Femur (tissue), 1 donor: Measurements from ENCODE around the gene PELO.
A peak's percentile ranks its signal among the peaks of the same experiment; 100 is the strongest.
"Not testable (repeated sequence)": the region's sequence is repeated elsewhere in the genome, so short reads cannot be mapped to it uniquely, and the experiment has no call there.

ENCODE experiments used
- DNase-seq: peaks from one replicate; pipeline ENCODE4 v3.0.0-alpha.2; 2017

Gene PELO

DNA sequence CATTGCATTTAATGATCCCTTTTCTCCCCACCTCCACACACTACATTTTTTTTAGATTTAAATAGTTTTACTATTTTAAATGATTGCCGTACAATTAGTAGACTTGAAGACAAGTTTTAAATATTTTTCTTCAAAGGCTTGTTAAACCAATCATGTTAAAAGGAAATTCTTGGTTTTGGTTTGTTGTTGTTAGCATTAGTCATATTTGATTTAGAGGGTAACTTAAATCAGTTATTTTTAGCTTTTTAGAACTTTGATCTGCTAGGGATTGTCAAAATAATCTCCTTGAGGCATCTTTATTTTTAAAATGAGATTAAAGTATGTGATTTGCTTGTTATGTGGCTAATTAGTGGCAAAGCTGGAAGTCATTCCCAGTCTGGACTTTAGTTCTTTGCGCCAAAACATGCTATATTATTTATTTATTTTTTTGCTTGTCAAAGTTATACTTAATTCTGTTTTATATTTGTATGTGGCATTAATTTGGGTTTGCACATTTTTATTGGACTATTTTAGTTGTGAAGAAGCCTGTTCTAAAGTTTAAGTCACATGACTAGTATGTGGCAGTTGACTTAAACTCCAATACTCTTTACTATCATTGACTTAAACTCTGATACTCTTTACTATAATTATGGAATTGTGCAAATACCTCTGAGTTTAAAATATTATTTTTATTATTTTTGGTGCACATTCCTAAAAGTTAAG is 14.7 kb downstream of the PELO start:
- no peak for DNase-seq

GRCh38 chr5:52802974-52803336 is 15.2 kb downstream of the PELO start:
- no peak for DNase-seq

DNA sequence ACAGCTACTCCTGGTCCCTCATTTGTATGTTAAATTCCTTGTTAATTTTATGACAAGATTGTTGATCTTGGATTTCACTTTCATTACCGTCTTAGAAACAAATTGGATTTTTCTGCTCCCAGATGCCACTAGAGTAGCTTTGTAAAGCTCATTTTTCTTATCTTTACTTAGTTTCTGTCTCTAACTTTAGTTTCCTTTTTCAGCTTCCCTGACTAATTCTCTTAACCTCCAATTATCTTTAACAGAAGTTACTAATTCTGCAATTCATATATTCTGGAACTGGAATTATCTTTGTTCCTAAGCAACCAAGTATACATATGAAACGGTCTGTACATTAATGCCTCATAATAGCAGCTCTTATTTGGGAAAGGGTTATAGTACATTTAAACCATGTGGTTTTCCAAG is 16.7 kb downstream of the PELO start:
- DNase-seq, result no peak

DNA sequence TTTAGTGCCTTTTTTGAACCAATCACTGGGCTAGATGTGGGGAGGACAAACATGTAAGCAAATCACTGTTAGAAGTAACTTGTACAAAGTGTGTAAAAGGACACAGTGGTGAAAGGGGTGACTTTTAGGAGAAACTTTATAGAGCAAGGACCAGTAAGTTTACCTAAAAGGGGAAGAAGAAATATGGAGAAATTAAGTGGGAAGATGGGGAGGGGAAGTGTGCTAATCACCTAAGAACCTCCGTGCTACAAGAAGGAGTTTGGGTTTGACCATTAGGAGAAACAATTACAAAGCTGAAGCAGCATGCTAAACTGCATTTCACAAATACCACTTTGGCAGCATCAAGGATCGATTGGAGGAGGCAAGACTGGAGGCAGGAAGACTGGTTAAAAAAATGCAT is 17.3 kb downstream of the PELO start:
- DNase-seq, result no peak

- DNase-seq, result no peak
These were observed 17.9 kb downstream of the PELO start for GRCh38 chr5:52805615-52806014.

GRCh38 chr5:52807037-52807436 is 19.3 kb downstream of the PELO start:
- no peak for DNase-seq

- no peak for DNase-seq
These were observed 20.0 kb downstream of the PELO start for GRCh38 chr5:52807723-52808122.

- no peak for DNase-seq
These were observed 20.7 kb downstream of the PELO start for GRCh38 chr5:52808316-52808901.

GRCh38 chr5:52809884-52810283 is 22.2 kb downstream of the PELO start:
- DNase-seq, result no peak

DNA sequence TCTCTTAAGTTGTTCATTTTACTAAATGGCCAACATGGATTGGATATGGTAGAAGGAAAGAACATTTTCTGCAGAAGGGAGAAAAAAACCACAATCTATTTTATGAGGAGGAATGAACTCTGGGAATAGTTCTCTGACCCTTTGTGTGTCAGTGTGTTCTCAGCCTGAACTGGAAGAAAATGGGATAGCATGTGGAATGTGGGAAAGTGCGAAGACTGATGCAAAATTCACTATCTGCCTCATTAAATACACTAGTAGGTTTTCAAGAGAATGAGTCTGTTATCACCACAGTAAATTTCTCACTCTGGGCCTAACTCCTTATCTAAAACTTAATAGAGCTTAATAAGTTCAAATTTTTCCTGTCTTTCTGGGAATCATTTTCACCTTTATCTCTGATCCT is 22.7 kb downstream of the PELO start:
- DNase-seq, result no peak

DNA sequence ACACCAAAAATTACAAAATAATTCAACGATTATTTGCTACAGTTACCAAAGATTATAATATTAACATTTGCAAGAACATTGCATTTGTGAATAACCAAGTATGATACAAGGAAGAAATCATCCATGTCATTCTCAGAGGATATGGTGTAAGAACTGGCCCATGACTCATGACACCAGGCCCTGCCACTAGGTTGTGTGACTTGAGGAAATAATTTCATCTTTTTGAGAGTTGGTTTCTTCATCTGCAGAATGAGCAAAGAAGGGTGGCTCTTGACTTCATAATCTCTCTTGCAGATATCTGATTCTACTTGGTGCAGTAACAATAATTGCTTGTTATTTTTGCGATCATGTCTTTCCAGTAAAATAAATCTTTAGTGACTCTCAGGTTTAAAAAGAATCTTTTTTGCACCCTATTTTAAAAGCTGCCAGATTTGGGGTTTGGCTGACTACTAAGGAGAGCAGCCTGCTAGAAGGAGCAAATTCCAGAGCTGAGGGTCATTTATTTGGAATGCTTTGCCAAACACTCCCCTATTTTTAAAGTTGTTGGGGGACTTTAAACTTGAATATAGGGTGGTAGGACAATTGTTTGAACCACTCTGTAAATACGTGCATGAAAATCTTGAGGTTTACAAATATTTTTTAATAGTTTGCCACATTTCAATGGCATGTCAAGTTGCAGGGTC is 23.5 kb downstream of the PELO start:
- no peak for DNase-seq

DNA sequence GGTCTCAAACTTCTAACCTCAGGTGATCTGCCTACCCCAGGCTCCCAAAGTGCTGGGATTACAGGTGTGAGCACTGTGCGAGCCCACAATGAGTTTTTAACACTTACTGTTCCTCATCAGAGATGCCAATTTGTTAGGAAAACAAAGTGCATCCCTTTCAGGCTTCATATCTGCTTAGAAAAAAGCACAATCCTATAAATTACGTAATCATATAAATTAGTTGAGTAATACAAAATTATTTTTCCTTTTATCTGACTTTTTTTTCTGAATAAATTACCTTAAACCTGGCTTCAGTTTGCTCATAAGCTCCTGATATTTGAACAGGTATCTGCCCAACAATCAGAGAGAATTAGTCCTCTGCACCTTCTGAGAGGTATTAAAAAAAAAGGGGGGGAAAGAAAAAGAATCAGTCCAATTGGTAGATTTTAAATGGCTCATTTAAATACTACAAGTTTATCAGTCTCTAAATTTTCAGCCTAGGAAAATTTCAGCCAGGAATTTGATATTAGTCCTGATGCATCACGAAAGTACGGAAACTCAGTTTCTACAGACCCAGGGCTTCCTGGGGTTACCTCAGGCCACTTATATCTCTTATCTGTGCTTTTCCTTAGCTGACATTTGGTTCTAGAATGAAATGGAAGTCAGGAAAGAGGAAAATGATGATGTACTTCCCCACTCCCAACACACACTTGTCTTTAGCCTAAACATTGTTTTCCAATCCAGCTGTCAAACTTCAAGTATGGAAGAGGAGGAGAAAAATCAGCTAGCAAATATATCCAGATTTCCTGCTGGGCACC is 26.8 kb downstream of the PELO start:
- no peak for DNase-seq

DNA sequence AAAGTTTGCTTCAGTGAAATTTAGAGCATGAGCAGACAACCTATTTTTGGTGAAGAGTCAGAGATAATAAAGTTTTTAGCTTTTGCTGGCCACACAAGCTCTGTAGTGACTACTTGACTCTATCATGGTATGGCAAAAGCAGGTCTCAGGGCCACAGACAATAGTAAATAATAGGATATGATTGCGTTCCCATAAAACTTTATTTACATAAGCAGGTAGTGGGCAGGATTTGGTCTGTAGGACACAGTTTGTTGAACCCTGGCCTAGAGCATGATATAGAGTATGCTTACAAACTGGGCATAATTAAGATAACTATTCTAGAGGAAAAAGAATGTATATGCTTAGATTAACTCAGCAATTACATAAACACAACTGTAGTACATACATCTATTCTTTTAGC is 30.1 kb downstream of the PELO start:
- DNase-seq, result no peak

- no peak for DNase-seq
These were observed 30.6 kb downstream of the PELO start for GRCh38 chr5:52818360-52818759.

DNA sequence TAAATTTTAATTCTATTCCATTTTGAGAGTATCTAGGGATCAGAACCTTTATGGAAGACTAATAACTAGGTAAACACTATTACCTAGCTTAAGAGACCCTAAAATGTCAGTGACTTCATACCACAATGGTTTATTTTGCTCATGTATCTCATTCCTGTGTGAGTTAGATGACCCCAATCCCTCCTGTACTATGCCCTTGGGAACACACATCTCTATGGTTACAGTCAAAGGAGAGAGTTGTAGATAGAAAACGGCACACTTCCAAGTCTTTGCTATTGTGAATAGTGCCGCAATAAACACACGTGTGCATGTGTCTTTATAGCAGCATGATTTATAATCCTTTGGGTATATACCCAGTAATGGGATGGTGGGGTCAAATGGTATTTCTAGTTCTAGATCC is 31.1 kb downstream of the PELO start:
- not testable (repeated sequence) for DNase-seq

DNA sequence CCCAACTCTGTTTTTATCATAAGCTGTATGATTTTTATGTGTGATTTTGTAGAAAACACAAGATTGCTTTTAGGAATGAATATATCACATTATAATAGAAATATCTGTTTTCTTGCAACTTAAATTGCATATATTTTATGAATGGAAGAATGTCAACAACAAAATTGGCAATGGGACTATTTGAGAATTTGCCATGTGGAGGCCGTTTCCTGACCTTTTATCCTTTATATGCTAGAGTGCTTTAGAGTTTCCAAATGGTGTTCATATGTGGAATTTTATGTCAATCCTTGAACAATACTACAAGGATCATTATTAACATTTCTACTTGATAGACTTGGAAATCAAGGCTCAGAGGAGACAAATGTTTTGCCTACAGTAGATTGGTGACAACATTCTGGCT is 34.2 kb downstream of the PELO start:
- DNase-seq, result no peak

- peak; percentile 80 for DNase-seq
These were observed 34.7 kb downstream of the PELO start for GRCh38 chr5:52822437-52822836.

DNA sequence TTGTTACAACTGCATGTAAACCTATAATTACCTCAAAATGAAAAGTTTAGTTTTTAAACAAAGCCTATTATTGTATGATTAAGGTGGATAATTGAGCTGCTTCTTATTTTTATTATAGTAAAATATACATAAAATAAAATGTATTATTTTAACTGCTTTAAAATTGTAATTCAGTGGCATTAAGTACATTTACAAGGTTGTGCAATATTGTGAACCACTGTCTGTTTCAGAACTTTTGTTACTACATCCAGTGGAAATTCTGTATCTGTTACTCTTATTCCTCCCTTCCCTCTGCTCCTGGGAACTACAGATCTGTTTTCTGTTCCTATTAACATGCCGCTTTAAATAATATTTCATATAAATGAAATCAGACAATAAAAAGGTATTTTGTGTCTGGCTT is 37.1 kb downstream of the PELO start:
- no peak for DNase-seq

- DNase-seq, result no peak
These were observed 38.1 kb downstream of the PELO start for GRCh38 chr5:52825826-52826225.

DNA sequence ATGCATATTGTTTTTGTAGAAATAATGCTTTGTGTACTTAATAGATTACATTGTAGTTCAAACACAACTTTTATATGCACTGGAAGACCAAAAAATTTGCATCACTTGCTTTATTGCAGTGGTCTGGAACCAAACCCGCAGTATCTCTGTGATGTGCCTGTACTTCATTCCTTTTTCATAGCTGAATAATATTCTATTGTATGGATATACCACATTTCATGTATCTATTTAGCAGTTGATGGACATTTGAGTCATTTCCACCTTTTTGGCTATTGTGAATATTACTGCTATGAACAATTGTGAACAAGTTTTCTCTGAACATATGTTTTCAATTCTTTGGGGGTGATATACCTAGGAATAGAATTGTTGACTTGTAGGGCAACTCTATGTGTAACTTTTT is 40.1 kb downstream of the PELO start:
- DNase-seq, result no peak

DNA sequence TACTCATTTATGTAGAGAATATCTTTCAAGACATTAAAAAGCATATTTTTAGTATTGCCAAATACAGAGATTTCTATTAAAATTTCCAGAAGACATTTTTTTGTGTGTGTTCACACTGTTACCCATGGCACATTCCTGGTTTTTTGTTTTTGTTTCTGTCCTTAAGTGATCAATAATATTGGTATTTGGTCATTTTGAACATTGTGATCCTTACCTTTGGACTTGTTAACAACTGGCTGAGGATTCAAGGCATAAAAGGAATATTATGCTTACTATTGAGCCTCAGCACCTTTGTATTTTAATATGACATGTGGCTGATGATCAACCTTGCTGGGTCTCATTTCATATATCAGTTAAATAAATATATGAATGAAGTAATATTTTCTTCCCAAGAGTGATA is 41.9 kb downstream of the PELO start:
- DNase-seq, result no peak

GRCh38 chr5:52830650-52831049 is 42.9 kb downstream of the PELO start:
- DNase-seq, result no peak

DNA sequence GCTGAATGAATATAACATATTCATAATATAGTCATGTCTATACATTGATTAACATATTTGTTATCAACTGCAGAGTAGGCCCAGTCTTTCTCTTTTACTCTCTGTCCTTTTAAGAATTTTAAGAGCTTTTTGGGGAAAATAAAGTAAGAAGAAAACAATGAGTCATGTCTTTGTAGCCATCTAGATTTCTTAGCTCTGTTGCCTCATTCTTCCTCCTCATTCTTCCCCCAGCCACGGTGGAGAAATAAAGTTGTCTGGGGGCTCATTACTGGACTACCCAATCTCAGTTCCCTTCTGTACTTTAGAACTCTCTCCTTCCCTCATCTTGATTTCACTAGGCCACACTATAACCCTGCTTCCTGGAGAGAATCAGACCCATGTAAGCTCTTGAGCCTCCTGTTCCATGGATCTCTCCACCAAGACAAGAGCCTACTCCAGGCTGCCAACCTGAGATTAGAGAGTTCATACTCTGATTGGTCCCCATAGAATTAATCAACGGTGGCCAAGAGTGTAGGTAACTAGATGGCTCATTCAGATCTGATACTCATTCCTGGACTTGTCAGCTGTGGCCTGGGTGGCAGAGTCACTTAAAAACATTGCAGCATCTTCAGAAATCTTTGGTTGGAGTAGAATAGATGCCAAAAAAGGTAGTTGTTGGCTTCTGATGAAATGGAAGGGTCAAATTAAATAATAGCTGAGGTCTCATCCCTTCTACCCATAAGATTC is 44.2 kb downstream of the PELO start:
- no peak for DNase-seq
